NCI-H128 (cell line): Measurements from ENCODE around the gene MCTS1.
"Not testable (repeated sequence)": the region's sequence is repeated elsewhere in the genome, so short reads cannot be mapped to it uniquely, and the experiment has no call there.

Source experiments
- DNase-seq: peaks from one replicate; lab custom pipeline; 2025; ENCODE audit not compliant: unreplicated experiment; lab: John Stamatoyannopoulos, UW

MCTS1 gene, protein sequence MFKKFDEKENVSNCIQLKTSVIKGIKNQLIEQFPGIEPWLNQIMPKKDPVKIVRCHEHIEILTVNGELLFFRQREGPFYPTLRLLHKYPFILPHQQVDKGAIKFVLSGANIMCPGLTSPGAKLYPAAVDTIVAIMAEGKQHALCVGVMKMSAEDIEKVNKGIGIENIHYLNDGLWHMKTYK

DNA sequence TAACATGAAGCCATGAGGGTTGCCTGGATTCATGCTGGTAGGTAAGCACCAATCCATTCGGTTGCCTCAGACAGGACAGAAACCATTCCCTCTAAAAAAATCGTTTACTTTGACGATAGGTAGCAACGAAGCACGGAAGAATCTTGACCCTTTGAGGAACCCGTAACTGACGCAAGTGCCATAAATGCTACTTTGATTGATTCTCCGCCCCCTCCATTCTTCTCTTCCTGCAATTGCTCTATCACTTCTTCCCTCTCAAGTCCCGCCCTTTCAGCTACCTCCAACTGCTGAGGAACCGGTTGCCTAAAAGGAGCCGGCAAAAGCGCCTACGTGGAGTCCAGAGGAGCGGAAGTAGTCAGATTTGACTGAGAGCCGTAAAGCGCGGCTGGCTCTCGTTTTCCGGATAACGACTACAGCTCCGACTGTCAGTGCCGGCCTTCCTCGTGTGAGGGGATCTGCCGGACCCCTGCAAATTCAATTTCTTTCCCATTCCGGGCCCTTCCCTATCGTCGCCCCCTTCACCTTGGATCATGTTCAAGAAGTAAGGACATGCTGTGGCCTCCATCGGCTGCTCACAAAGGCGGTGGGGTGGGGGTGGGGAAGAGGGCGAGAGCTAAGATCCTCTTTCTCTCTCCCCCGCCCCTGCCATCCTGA, at the start of gene MCTS1:
TSS of gene MCTS1 (plus strand) at position 395 of the 654 bp plus-strand sequence. CDS start at position 531, 136 bp downstream.
- DNase-seq = peak; percentile 87

- no peak for DNase-seq
These were observed 47.6 kb upstream of the MCTS1 start for GRCh38 chrX:120556251-120556650.

GRCh38 chrX:120559804-120560203, 44.1 kb upstream of the MCTS1 start:
- DNase-seq = no peak

DNA sequence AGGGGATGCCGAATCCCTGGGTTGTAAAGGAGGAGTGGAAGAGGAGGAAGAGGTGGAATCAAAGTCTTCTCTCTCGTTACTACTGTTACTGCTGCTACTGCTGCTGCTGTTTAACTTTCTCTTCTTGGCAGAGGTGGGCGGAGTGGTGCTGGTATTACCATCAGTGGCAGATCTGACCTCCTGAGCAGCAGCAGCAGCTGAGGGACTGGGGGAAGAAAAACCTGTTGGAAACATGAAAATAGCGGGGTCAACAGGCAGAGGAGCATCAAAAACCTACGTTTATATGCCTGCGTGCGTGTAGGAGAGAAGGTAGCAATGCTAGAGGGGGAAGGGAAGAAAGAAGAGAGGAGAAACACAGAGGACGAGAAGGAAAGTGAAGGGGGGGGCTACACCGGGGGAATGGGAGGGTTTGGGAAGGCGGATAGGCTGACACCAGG, 43.5 kb upstream of the MCTS1 start:
- DNase-seq = no peak

DNA sequence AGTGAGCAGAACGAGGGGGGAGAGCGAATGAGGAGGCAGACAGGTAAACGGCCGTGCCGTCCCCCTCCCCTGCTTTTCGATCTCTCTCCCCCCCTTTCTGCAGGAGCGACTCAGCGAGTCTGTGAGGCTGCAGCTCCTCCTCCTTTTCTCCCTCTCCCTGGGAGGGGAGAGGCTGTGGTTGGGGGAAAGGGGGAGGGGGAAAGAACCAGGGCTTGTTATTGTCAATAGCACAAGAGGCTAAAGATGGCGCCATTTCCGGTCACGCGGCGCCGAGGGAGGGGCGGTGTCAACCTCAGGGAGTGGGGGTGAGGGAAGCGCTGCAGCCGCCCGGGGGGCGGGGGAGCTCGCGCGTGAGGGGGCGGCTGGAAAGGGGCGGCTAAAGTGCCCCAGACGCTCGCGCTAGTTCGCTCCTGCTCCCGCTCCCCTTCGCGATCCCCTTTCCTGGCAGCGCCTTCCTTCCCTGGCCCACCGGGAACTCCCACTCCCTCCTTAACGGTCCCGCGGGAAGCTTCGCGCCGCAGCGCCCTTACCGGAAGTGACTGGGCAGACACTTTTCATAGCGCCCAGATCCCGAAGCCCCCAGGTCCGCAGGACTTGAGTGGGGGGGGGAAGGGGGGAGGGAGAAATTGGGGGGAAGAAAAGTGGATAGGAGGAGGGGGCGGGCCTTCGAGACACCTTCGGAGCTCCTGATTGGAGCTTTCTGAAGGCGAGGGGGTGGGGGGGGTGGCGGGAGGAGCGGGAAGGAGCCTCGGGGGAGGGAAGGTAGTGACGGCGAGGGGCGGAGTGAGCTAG, 42.9 kb upstream of the MCTS1 start, which contains the start of gene CUL4B:
TSS of gene CUL4B (minus strand) at position 121 of the 792 bp plus-strand sequence. CDS start 324 bp downstream, outside the sequence.
- peak; percentile 63 for DNase-seq

- no peak for DNase-seq
These were observed 42.0 kb upstream of the MCTS1 start for GRCh38 chrX:120561634-120562568.

- DNase-seq = no peak
These were observed 41.4 kb upstream of the MCTS1 start for GRCh38 chrX:120562569-120562926.

GRCh38 chrX:120564925-120565324, 39.0 kb upstream of the MCTS1 start:
- DNase-seq = no peak

- DNase-seq = no peak
These were observed 37.1 kb upstream of the MCTS1 start for GRCh38 chrX:120566817-120567216.

DNA sequence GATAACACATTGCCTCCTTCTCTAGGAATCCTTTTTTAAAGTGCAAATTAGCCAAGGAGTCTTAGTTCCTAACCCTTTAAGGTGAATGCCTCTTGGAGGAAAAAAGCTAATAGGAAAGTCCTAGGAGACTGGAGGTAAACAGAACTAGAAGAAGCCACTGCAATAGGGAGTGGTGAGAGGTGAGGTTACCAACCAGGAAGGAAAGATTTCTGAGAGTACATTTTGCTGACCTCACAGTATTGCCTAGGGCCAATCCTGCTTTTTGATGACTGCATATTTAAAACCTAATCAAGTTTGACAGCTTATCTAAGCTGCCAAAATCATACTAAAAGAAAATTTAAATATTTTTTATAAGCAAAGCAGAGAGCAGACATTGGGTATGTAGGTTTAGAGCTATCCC, 35.9 kb upstream of the MCTS1 start:
- no peak for DNase-seq

- no peak for DNase-seq
These were observed 35.3 kb upstream of the MCTS1 start for GRCh38 chrX:120568609-120569008.

- DNase-seq = no peak
These were observed 33.8 kb upstream of the MCTS1 start for GRCh38 chrX:120570011-120570600.

- DNase-seq = not testable (repeated sequence)
These were observed 30.1 kb upstream of the MCTS1 start for GRCh38 chrX:120573806-120574205.

DNA sequence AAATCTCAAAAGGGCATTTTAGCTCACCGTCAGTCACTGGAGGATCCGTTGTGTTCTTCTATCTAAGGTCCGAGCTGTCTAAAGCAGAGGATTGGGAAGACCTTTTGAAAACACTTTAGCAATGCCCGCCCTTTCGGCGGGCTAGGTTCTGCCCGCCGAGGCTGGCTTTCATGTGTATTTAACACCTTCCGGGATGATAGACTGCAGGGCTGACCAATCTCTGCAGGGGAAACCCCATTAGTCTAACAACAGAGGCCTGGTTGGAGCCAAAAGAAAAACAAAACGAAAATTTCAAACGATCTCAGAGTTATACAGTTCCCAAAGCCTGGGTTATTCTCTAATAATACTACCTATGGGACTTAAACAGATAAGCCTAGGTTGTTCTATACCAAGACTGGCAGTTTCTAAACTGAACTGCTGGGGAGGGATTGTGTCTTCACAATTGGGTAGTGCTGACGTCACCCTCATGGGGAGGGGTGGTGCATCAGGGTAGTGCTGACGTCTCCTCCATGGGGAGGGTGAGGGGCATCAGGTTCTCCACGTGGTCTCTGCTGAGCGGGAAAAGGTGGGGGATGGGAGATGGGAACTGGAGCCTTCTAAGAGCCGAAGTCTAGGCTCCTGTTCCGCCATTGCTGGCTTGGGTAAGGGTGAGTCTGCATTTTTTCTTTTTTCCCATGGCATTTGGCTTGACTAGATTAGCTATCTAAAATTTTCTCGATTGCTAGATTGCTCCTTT, 28.4 kb upstream of the MCTS1 start:
- DNase-seq = no peak

- no peak for DNase-seq
These were observed 18.2 kb upstream of the MCTS1 start for GRCh38 chrX:120585702-120586101.

DNA sequence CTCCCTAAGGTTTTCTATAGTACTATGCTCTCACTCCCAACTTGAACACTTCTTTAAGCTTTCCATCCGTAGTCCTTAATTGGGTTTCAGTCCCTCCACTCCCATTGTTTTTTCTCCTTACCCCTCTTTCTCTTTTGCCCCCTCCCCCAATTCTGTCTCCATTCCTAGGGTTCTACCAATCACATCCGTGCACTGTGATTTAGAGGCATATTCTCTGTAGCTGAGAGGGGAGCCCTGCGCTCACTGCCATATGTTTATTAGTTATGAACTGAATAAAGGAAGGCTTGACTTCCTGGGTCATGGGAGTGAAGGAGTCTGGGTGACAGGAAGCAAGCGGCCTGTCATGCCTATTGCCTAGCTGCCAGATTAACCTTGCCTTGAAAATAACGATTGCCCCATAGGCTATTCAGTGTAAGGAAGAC, 471 bp downstream of the MCTS1 start:
- no peak for DNase-seq

GRCh38 chrX:120612086-120612485, 8.2 kb downstream of the MCTS1 start:
- DNase-seq = no peak

DNA sequence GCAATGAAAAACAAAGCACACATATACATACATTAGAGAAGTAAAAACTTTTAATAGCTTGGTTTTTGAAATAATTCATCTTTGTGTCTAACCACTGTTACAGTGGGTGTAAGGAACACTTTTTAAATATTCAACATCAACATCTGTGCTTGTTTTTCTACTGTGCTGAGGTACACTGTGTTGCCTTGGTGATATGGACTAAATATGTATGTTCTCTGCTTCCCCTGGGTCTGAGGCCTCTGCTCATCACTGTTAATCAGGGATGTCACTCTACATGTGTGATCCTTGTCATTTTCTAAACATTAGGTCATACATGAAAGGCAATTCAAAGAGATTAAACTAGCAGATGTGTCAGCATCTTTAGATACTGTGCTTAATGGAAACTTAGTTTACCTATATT, 10.9 kb downstream of the MCTS1 start:
- DNase-seq = no peak

DNA sequence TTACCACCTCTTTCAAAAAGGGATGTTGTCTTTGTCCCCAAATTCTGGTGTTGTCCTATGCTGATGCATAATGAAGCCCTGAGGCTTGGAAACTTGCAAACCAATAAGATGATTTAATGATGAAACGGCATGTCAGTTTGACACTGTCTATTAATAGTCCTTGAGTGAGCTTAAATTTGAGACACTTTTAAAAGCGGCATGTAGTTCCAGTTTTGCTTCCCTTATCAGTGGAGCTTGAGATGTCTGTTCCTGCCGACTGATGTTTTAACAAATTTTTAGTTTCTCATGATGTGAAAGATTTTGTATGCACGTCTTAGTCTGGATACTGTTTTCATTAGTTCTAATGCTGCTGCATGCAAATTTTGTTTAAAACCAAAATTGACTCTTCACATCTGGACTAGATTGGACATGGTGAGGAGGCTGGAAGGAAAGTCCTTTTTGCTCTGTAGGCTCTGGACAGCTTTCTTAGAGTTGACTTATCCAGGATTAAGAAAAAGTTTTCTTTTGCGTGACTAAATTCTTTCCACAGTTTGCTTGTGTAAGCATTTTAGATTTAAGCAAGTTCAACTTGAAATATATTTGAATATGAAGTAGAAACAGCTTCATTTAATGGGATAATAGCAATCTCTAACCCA, 14.2 kb downstream of the MCTS1 start:
- DNase-seq = no peak
